GM21447 (cell line): Measurements from ENCODE around the gene CRYGS.
"Not testable (repeated sequence)": the region's sequence is repeated elsewhere in the genome, so short reads cannot be mapped to it uniquely, and the experiment has no call there.

Experiments used
- ATAC-seq: cut with Tn5 transposase; IDR thresholded peaks from one replicate; pipeline ENCODE4 v1.9.1; 2021; ENCODE audit not compliant: unreplicated experiment

The CRYGS gene

GRCh38 chr3:186520431-186520830 is 23.7 kb downstream of the CRYGS start:
- ATAC-seq = no peak

DNA sequence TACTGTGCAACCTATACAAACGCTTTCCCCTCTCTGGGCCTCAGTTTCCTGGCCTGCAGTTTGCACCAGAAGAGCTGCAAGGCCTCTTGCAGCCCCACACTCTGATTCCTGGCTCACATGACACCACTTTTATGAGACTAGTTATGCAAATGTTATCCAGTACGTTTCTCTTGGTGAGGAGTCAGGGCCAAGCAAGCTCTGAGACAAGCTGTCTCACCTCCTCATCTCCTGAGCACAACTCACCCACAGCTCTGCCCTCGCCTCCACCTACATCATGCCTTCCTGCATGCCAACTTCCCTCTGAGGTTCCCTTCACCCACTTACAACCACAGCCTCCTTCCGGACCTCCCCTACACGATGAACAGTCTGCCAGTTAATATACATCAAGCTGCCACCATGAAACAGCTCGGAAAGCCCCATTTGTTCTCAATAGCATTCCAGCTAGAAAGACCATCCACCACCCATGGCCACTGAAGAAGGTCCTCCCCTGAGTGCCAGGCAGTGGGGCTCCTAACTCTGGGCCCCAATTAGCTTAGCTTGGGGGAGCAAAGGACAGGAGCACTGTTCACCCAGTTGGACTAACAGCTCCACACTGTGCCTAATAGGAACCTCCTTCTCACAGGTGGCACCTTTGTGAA is 25.0 kb downstream of the CRYGS start:
- peak; percentile 49 for ATAC-seq

DNA sequence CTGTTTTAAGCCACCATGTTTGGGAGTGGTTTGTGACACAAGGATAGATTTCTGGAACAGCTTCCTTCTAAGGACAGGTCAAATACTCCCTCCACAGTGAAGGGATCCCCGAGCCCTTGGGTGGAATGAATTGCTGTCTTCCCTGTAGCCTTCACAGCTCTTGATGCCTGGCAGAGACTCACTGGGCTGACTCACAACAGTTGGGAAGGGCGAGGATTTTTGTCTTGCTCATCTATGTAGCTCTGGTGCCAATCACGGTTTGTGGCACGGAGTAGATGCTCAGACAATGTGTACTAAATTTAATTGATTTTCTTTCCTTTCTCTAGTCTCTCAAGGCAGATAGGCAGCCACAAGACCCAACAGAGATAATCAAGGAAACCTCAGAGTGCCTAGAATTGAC is 27.0 kb downstream of the CRYGS start:
- ATAC-seq = no peak

- ATAC-seq = no peak
Measured at GRCh38 chr3:186516646-186517045, 27.5 kb downstream of the CRYGS start.

DNA sequence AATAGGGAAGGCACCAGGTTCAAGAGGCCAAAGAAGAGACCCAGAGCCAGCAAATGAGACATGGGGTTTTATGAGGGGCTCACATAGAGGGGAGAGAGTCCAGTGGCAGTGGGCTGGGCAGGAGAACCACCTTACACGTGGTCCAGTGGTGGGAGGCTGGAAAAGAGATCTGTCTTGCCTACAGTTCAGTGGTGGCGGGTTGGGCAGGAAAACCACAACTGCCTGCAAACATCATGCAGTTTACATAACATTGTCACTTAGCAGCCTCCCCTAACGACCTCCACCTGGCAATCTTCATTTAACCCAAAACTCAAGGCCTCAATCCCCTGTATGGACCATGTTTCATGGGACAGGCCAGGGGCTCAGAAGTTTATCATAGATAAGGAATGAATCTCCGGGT is 29.1 kb downstream of the CRYGS start:
- ATAC-seq = no peak

- ATAC-seq = no peak
Measured at GRCh38 chr3:186514296-186515002, 29.7 kb downstream of the CRYGS start.

DNA sequence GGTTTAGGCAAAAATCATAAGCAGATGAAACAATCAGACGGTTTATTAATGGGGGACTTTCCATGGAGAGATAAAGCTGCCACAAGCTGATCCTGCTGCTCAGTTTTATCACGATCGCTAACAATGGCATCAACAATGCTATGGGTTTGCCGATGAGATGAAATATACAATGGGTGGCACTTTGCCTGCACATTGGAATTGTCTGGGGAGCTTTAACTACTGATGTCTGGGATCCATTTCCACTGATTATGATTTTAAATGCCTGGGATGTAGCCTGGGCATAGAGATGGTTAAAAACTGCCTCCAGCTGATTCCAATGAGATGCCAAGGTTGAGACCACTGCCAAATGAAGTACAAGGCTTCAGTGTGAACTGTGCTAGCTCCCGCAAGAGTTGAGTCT is 30.8 kb downstream of the CRYGS start:
- no peak for ATAC-seq

DNA sequence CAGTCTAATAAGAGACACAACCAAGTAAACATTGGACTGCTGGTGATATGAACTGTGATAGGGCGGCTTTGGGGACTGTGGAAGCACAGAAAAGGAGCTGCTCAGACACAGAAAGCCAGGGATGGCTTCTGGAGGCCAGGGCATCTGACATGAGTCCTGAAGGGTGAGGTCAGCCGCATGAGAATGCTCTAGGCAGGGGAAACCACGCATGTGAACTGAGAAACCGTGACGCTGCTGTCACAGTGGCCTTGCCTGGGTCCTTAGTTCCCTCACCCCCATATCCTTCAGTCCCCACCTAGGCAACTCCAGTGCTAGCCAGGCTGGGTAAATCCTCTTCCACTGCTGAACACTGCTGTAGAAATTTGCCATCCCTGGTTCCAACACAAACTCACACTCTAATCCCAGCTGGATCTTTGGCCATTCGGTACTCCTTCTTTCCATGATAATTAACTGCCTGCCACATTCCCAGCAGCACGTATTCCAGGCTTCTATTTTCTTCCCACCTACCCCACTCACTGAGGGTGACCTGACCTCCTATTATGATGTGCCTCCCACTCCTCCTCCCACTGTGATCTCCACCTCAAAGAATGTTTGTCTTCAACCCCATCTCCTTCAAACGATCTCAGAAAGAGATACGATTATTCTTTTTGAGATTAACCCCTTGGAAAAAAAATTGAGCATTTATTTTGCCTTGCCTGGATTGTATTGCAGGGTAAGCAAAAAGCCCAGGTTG is 31.4 kb downstream of the CRYGS start:
- no peak for ATAC-seq

DNA sequence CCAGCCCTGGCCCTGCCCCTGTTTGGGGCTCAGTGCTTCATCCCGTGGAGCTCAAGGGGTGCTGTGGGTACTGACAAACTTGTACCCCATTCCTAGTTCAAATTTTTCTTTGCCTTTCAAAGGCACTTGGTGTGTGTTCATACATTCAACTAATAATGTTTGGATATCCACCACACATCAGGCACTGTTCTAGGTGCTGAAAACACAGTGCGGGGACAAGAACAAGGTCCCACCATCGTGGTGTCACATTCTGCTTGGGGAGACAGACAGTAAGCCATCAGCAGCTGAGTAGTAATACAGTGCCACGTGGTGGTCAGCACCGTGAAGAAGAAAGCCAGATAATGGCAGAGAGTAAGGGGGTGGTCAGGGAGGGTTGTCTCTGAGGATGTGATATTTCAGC is 32.5 kb downstream of the CRYGS start:
- no peak for ATAC-seq

DNA sequence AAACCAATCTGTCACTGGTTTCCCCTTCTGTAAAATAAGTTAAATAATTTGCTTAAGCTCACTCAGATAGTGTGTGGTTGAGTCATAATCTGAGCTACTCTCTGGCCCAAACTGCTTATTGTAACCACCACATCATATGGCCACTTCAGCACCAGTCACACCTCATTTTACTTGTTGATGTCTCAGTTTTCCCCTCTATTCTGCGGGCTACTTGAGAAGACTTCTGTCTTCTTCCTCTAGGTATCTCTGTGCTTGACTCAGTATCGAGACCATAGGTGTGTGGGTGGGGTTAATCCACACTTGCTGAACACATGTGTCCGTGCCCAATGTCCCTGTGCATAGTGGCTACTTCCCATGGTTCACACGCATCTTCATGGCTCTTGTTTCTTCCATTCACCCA is 32.9 kb downstream of the CRYGS start:
- ATAC-seq = peak; percentile 77

DNA sequence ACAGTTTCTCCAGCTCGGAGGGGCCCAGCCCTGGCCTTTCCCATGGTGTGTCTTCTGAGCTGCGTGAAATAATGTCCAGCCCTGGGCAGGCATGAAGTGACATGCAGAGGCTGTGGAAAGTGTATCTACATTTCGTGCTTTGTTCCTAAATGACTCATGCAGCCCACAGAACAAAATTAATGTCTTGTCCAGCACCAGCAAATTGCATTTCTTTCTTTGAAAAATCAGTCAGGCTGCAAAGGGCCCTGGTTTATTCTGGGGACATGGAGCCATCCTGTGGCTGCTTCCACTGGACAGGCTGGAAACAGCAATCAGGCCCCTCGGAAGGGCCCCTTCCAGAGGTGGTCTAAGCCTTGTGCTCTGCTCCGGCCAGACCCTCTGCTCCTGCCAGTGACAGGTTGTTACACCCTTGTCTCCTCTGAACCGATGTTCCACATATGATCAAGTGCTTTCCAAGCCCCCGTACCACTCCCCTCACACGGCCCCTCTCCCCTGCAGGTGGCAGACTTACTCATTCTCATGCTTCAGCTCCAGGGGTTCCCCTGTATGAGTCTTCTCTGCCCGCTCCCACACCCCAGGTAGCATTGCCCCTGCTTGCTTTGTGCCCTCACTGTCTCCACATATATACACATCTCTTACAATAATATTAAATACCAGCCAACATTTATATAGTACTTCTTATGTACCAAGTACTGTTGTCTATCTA is 33.7 kb downstream of the CRYGS start:
- ATAC-seq = peak; percentile 33

- ATAC-seq = no peak
Measured at GRCh38 chr3:186509423-186509822, 34.8 kb downstream of the CRYGS start.

- no peak for ATAC-seq
Measured at GRCh38 chr3:186506857-186507256, 37.3 kb downstream of the CRYGS start.

DNA sequence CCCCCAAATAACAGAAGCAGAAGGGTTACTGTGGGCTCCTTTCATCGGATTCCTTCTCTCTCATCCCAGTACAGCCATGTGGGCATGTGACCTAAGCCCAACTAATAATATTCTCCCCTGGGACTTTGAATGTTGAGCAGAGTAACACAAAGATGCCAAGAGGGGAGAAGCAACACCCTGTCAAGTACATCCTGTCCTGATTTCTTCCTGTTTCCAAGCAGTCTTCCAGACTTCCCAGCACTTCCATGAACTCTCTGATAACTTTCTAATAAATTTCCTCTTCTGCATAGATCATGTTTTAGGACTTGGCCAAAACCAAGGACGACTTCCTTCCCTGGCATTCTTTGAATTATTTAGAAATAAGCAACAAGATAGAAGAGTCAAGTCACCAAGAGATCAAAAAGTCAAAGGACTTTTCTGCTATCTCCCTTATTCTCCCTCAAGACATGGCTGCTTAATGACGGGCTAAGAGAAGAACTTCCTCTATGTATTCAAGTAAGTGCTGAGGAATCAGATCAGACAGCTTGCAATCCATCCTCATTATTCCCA is 37.9 kb downstream of the CRYGS start:
- ATAC-seq = no peak

DNA sequence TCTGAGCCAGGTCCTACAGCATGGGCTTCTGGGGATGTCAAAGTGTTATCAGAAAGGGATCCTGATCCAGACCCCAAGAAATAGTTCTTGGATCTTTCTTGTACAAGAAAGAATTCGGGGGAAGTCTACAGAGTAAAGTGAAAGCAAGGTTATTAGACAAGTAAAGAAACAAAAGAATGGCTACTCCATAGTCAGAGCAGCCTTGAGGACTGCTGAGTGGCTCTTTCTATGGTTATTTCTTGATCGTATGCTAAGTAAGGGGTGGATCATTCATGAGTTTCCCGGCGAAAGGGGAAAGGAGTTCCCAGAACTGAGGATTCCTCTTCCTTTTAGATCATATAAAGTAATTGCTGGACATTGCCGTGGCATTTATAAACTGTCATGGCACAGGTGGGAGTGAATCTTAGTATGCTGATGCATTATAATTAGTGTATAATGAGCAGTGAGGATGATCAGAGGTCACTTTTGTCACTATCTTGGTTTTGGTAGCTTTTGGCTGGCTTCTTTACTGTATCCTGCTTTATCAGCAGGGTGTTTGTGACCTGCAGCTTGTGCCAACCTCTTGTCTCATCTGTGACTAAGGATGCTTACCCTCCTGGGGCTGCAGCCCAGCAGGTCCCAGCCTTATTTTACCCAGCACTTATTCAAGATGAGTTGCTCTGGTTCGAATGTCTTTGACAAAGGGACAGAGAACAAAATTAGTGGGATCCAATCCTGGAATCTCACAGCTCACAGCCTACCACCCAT is 41.0 kb downstream of the CRYGS start:
- no peak for ATAC-seq

- no peak for ATAC-seq
Measured at GRCh38 chr3:186502138-186502948, 41.8 kb downstream of the CRYGS start.

DNA sequence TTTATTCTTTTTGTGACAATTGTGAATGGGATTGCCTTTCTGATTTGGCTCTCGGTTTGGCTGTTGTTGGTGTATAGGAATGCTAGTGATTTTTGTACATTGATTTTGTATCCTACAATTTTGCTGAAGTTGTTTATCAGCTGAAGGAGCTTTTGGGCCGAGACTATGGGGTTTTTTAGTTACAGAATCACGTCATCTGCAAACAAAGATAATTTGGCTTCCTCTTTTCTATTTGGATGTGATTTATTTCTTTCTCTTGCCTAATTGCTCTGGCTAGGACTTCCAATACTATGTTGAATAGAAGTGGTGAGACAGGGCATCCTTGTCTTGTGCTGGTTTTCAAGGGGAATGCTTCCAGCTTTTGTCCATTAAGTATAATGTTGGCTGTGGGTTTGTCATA is 44.2 kb downstream of the CRYGS start:
- ATAC-seq = not testable (repeated sequence)

DNA sequence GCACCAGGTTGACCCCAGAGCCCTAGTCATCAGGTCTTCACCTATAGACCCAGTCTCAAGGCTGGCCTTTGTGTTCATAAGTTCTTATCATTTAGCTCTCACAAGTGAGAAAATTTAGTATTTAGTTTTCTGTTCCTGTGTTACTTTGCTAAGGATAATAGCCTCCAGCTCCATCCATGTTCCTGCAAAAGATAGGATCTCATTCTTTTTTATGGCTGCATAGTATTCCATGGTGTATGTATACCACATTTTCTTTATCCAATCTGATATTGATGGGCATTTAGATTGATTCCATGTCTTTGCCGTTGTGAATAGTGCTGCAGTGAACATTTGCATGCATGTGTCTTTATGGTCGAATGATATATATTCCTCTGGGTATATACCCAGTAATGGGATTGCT is 46.2 kb downstream of the CRYGS start:
- not testable (repeated sequence) for ATAC-seq

GRCh38 chr3:186497608-186498007 is 46.6 kb downstream of the CRYGS start:
- ATAC-seq = no peak

DNA sequence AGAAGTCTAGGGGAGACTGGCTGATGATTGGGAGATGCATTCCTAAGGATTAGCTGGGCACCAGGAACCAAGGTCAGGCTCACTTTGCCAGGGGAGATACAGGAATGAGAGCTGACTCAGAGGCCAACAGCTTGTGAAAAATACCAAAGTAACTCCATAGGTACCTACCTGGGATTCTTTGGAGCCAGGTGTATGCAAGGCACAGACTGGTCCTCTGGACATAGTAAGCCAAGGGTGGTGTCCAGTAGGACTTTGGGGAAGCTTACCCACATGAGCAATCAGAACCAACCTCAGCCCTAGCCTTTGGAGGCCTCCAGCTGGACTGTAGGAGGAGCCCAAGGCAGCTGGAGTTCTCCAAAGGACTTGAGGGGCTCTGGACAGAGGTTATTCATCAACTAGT is 47.5 kb downstream of the CRYGS start:
- ATAC-seq = no peak
